HG03432 (cell line): ENCODE results near the gene UBE3B.

Source experiments
- ATAC-seq: cut with Tn5 transposase; IDR thresholded peaks from one replicate; pipeline ENCODE4 v1.9.1; 2021; ENCODE audit warnings: mild to moderate bottlenecking, moderate library complexity; ENCODE audit not compliant: unreplicated experiment

The UBE3B gene

DNA sequence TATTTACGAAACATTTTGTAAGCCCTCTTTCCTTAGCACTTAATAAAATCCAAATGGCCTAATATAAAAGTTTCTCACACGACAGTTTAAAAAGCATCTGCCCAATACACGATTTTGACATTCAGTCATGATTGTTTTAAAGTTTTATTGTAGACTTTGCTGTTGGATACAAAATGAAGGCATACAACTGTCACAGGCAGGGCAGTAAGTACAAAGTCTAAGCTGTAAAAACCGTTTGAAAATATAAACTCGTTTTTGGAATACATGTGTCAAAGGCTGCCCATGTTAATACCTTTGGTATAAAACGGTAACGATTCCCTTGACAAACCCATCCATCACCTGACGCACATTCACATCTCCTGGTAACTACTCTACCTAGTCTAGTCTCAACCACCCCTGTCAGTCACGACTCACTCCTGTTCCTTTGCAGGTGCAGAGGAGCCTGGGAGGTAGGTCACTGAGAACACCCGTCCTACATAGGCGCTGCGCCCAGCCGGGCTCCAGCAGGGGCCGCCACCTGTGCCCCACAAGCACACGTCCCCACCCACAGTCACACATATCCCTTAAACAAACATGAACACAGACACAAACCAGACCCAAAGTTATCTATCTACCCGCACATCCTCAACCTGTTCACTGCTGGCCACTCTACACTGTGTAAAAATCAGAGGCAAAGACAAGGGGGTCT lies 27.4 kb upstream of the UBE3B start:
- ATAC-seq: no peak

GRCh38 chr12:109450980-109451379 lies 26.5 kb upstream of the UBE3B start:
- ATAC-seq: no peak

DNA sequence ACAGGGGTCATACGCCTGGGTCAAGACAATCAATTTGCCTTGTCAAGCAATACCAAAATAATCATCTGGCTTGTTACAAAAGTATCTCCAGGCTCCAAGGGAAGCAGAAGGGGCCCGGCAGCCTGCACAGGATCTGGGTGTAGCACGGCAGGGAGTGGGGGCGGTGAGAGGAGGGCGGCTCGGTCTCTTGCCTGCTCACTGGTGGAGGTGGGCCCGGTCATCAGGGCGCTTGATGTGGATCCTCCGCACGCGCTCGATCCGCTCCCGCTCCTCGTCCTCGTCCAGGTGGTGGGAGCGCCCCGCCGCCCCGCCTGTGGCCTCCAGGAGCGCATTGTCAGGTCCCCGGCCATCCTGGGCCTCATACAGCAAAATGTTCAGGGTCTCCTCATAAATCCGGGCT lies 26.0 kb upstream of the UBE3B start:
- no peak for ATAC-seq

DNA sequence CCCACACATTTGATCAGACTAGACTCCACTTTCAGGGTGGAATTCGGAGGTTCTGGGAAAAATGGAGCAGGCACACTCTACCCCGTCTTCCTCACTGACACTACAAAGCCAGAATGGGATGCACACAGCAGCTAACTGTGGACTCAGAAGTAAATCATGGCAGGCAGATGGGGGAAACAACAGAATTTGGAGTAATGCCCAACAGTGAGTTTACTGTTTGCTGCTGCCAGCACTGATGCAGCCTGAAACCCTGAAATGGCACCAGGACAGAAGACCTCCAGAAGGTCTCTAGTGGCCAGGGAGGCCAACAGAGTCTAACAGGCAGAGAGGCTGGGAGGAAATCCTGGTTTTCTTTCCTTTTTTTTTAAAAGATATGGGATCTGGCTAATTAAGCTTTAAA lies 24.9 kb upstream of the UBE3B start:
- ATAC-seq: no peak

DNA sequence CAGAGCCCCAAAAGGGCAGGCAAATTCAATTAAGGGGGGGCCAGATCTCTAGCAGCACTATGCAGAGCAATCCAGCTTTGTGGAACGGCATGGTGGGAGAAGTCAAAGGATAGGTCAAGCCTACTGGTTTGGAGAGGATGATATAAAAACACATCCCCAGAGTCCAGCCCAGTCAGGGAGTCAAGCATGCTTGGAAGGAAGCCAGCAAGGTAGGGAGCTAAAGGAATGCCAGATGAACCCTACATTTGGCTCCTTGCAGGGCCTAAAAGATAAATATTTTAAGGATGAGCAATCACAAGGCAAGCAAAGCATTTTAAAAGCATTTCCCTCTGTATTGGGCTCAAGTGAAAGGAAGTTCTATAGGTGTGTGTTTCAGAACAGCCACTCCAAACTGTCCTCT lies 21.7 kb upstream of the UBE3B start:
- ATAC-seq: no peak

GRCh38 chr12:109458086-109458485 lies 19.3 kb upstream of the UBE3B start:
- no peak for ATAC-seq

DNA sequence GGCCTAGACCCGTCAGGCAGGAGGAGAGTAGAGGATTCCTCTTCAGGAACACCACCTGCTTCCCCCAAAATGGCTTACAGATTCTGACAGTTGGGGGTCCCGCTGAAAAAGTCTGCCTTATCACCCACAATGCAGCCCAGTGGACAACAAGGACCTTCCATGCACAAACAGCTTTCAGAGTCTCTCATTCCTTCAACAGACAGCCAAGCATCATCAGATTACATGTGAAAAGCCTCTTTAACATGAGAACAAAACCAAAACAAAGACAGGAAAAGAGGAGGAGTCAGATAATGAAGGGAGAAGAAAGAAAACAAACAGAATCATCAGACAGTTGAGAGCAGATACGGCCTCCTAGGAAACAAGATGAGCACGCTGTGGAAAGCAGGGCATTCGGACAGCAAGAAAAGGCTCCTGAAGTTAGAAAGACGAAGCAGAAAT lies 18.6 kb upstream of the UBE3B start:
- no peak for ATAC-seq

GRCh38 chr12:109459247-109459646 lies 18.2 kb upstream of the UBE3B start:
- ATAC-seq: no peak

DNA sequence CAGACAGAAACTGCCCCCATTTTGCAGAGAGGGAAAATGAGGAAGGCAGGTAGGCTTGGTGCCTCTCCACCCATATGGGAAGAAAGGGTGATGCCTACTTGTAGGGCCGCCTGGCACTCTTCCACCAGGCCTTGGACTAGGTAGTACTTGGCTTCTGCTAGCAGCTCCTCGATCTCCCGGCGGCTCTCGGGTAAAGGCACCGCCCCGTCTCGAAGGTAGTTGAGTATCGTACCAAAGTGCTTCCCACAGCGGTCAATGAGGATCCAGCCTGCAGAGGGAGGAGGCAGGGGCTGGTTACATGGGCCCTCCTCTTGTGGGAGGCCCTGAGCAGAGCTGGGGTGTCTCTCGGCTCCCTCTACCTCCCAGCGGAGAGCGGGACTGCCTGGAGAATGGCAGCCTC lies 16.9 kb upstream of the UBE3B start:
- no peak for ATAC-seq

DNA sequence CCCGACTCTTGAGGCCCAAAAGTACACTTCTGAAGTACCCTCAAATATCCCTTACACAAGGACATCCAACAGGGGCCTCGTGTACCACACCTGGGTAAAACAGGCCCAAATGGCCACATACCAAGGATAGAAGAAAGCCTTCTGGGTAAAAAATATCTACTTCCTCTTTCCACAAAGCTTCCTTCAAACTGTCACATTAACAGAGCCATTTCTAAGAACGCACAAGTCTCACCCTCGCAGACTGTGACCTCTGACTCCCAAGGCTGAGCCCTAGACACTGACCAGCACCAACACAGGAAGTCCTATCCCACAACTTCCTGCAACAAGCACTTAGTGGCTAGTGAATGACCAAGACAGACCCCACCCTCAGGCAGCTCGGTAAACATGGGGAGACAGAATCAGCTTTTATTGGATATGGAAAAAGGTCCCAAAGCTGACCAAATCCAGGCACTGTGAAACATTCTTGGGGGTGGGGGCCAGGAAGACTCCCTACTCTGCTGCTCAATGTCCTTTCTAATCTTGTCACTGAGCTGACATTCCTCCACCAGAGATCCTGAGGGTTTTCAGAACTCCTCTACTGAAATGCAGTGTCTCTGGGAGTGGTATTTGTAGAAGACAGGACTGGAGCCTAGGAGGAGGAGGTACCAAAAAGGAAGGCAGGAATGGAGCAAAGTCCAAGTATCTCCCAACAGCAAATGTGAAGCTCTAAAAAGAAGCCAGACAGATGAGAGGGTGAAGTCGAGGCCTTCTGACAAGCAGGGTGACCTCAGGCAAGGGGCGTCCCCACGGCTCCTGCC lies 16.2 kb upstream of the UBE3B start:
- ATAC-seq: no peak

DNA sequence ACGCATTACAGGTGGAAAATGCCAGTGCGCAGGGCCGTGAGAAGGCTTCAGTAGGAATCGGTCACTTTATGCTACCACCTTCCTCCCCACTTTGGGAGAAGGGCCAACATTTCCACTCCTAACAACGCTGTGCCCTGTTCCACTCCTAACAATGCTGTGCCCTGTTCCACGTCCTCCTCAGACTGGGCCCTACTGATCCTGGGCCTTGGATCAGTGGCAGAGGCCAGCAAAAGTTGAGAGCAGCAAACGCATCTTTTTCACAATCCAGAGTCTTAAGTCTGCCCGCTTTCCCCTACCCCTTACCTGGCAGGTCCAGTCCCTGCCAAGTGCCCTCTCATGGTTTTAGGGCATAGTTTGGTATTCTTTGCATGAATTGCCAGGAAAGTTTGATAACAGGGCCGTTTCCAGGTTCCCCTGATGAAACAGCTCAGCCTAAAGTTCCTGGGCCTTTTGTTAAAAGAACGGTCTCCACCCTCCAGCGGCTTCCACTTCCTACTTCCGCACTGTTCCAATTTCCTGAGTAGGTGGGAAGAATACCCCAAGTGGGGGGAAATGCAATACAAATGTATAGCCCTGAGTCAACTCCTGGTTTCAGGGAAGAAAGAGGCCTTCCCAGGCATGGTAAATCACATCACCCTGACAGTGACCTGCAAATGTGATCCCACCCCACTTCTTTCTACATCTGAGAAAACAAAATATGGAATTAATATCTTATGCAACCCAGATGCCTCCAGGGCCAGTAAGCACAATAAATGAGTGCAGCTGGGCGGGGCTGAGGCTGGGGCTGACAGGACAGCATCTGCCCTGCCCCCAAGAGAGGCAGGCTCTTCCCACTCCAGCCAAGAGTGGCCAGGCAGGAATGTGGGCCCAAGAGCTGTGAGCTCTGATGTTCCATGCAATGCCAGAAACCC lies 15.3 kb upstream of the UBE3B start:
- ATAC-seq: no peak

DNA sequence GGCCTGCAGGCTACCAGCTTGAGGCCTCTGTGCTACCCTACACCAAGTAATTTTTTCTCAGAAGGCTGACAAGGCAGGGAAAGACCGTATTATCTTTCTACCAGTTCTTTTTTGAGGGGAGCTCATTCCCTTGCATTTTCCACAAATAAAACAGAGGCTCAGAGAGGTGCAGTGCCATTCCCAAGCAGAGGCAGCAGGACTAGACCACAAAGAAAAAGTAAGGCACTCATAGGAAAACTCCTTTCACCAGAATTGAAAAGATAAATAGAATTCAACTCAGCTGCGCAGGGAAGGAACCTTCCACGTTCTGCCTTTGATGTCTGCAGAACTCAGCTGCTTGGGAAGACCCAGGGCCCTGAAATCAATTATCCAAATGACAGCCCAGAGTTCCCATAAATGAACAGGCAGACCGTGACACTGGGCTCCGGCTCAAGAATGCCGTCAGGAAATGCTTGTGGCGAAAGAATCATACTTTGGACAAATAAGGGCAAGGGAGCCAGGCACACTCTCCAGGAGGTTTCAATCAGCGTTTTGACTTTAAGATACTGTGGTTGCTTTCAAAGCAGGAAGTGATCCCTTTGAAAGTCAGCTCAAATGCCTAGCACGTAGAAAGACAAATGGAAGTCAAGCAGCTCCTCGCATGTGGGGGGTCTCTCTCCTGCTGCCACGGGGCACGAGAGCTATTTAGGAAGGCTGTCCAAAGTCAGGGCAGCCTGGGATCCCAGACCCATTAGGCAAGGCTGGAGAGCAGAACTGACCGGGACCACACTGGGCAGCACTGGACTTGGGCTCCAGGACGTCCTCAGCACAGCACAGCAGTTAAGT lies 14.4 kb upstream of the UBE3B start:
- ATAC-seq: no peak

- ATAC-seq: no peak
Observed at GRCh38 chr12:109463756-109464155, 13.7 kb upstream of the UBE3B start.

GRCh38 chr12:109464642-109465351 lies 12.6 kb upstream of the UBE3B start:
- no peak for ATAC-seq

DNA sequence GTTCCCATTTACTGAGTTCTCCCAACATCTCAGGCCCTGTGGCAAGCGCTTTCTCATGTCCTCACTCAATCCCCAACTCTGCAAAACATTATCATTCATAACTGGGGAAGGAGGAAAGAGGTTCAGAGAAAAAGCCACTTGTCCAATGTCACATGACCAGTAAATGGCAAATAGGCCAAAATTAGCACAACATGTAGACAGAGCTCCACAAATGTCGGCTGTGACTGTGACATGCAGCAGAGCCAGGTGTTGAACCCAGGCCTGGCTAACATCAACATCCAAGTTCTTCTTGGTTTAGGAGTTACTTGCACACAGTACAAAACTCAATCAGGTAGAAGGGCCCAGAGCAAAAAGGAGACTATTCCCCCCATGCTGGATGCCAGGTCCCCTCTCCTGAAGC lies 11.1 kb upstream of the UBE3B start:
- no peak for ATAC-seq

DNA sequence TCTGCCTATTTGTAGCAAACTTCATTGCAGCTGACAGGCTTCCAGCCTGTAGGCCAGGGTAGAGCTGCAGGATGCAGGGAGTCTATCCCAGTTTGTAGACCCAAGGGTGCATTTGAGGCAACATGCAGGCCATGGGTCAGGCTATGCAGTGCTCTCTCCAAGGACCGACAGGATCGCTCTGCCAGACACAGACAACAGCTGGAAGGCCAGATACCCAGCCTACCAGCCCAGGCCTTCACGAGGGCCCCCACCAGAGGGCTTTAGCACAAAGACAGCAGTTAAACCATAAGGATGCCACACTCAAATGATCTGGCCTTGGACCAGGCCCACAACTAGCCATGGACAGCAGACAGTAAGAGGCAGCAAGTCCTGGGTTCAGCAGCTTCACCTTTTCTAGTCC lies 10.6 kb upstream of the UBE3B start:
- ATAC-seq: no peak

GRCh38 chr12:109467978-109468676 lies 9.3 kb upstream of the UBE3B start:
- no peak for ATAC-seq

DNA sequence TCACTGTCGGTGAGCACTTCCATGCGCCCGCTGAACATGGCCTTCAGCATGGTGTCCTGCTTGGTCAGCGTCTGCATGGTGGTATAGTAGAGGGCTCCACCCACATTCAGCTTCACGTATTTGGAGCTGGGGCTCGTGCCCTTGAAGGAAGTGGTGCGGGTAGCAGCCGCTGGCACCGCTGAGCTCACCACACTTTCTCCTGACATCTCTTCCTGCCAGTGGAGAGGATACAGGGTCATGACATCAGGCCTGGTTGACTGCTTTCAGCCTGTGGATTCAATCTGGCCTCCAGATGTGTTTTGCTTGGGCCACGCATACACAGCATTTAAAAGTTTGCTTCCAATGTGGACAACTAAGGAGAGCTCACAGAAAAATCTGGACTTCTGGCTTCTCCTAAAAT lies 7.9 kb upstream of the UBE3B start:
- no peak for ATAC-seq

GRCh38 chr12:109473006-109473405 lies 4.4 kb upstream of the UBE3B start:
- no peak for ATAC-seq
